Nephron (organoid): Measurements from ENCODE around the gene PFDN1.

Experiments used
- H3K27ac Mint-ChIP-seq, 3 experiments: 2 replicates each; pipeline ENCODE4 v1.8.0; 2020; ENCODE audit warnings: mixed read lengths in 3 of 3, mild to moderate bottlenecking in 2 of 3, moderate library complexity in 1 of 3
- H3K27me3 Mint-ChIP-seq: 2 replicates; pipeline ENCODE4 v1.8.0; 2021; ENCODE audit warnings: low read depth, mild to moderate bottlenecking, moderate library complexity, mixed read lengths
- H3K36me3 Mint-ChIP-seq: 2 replicates; pipeline ENCODE4 v1.8.0; 2020; ENCODE audit warnings: low read depth, mixed read lengths
- H3K4me1 Mint-ChIP-seq: 2 replicates; pipeline ENCODE4 v1.8.0; 2020; ENCODE audit warnings: mixed read lengths
- H3K4me3 Mint-ChIP-seq, 3 experiments: 2 replicates each; pipeline ENCODE4 v1.8.0; 2020; ENCODE audit warnings: mild to moderate bottlenecking in 3 of 3, mixed read lengths in 3 of 3, moderate library complexity in 2 of 3
- H3K9me3 Mint-ChIP-seq: 2 replicates; pipeline ENCODE4 v1.8.0; 2020; ENCODE audit warnings: mixed read lengths
- TF ChIP-seq, protein P1 (sequence below), 3 experiments: fragments of 200-600 bp; sonication (generic); IDR thresholded peaks; one replicate each; pipeline ENCODE4 v1.5.0; 2021; ENCODE audit warnings: antibody characterized with exemption in 3 of 3; ENCODE audit not compliant: unreplicated experiment in 3 of 3

Gene PFDN1

GRCh38 chr5:140260089-140260656 is 42.7 kb downstream of the PFDN1 start:
- TF ChIP-seq, protein P1, sequence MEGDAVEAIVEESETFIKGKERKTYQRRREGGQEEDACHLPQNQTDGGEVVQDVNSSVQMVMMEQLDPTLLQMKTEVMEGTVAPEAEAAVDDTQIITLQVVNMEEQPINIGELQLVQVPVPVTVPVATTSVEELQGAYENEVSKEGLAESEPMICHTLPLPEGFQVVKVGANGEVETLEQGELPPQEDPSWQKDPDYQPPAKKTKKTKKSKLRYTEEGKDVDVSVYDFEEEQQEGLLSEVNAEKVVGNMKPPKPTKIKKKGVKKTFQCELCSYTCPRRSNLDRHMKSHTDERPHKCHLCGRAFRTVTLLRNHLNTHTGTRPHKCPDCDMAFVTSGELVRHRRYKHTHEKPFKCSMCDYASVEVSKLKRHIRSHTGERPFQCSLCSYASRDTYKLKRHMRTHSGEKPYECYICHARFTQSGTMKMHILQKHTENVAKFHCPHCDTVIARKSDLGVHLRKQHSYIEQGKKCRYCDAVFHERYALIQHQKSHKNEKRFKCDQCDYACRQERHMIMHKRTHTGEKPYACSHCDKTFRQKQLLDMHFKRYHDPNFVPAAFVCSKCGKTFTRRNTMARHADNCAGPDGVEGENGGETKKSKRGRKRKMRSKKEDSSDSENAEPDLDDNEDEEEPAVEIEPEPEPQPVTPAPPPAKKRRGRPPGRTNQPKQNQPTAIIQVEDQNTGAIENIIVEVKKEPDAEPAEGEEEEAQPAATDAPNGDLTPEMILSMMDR (IDR thresholded peaks at IDR 0.05; ENCODE audit: unreplicated experiment in 3 of 3): no peak
- no peak overlapping the region for H3K4me3 Mint-ChIP-seq
- no peak overlapping the region for H3K27ac Mint-ChIP-seq
- peaks cover 3% of the 10 kb centered on the region for H3K9me3 Mint-ChIP-seq
- H3K36me3 Mint-ChIP-seq: peaks cover 45% of the 10 kb centered on the region
- H3K4me1 Mint-ChIP-seq: peaks cover 7% of the 10 kb centered on the region
- H3K27me3 Mint-ChIP-seq: no peaks in the 10 kb centered on the region

DNA sequence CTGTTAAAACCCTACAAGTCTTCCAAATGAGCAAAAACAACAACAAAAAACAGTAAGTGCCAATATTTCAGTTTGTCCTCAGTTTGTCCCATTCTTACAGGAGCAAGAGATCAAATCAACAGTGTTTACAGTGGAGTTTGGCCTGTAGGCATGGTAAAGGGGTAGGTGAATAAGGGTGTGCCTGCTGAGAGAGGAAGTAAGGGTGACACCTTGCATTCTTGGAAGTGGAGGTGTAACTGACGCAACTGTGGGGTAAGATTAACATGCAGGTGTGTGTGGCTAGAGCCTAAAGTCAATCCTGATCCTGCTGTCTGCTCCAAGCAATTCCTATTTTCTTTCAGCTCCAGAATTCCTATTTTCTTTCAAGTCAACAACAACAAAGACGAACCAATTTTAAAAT is 43.4 kb downstream of the PFDN1 start:
- H3K4me3 Mint-ChIP-seq: no peak overlapping the region
- H3K27ac Mint-ChIP-seq: no peak overlapping the region
- TF ChIP-seq, protein P1 (IDR thresholded peaks at IDR 0.05; ENCODE audit: unreplicated experiment in 3 of 3): no peak
- no peaks in the 10 kb centered on the region for H3K27me3 Mint-ChIP-seq
- peaks cover 3% of the 10 kb centered on the region for H3K9me3 Mint-ChIP-seq
- H3K36me3 Mint-ChIP-seq: peaks cover 45% of the 10 kb centered on the region
- H3K4me1 Mint-ChIP-seq: peaks cover 7% of the 10 kb centered on the region

- TF ChIP-seq, protein P1 (IDR thresholded peaks at IDR 0.05; ENCODE audit: unreplicated experiment in 3 of 3): no peak
- no peak overlapping the region for H3K27ac Mint-ChIP-seq
- no peak overlapping the region for H3K4me3 Mint-ChIP-seq
- peaks cover 3% of the 10 kb centered on the region for H3K9me3 Mint-ChIP-seq
- H3K4me1 Mint-ChIP-seq: peaks cover 7% of the 10 kb centered on the region
- H3K36me3 Mint-ChIP-seq: peaks cover 42% of the 10 kb centered on the region
- no peaks in the 10 kb centered on the region for H3K27me3 Mint-ChIP-seq
These were observed 44.0 kb downstream of the PFDN1 start for GRCh38 chr5:140258873-140259272.

DNA sequence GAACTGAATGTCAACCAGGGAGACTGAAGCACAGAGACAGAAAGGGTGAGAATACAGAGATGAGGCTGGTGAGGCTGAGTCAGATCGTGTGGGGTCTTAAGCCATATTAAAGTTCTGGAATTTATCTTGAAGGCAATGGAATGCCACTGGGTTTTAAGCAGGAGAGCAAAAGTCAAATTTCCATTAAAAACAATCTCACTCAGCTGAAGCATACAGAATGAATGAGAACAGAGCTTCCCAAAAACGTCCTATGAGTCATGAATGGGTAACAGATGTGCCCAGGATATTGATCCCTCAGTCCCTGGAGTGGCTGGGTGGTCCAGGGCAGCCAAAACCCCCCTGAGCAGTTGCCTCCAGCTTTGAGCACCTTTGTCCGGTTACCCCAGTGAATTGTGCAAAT is 44.9 kb downstream of the PFDN1 start:
- no peaks in the 10 kb centered on the region for H3K27me3 Mint-ChIP-seq

DNA sequence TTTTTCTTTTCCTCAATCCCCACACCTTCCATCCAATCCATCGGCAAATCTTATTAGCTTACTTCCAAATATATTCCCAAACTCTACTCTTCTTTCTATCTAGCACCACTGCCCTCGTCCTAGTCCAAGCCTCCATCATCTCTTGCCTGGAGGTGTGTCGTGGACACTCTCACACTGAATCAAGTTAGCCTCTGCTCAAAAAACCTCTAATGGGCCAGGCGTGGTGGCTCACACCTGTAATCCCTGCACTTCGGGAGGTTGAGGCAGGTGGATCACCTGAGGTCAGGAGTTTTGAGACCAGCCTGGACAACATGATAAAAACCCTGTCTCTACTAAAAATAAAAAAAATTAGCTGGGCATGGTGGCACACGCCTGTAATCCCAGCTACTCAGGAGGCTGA is 46.2 kb downstream of the PFDN1 start:
- H3K36me3 Mint-ChIP-seq: peaks cover 37% of the 10 kb centered on the region
- H3K27ac Mint-ChIP-seq: no peak overlapping the region
- H3K4me3 Mint-ChIP-seq: no peak overlapping the region
- H3K4me1 Mint-ChIP-seq: peaks cover 6% of the 10 kb centered on the region
- TF ChIP-seq, protein P1 (IDR thresholded peaks at IDR 0.05; ENCODE audit: unreplicated experiment in 3 of 3): no peak
- peaks cover 3% of the 10 kb centered on the region for H3K9me3 Mint-ChIP-seq
- H3K27me3 Mint-ChIP-seq: no peaks in the 10 kb centered on the region

More for the DNA sequence above, 44.9 kb downstream of the PFDN1 start:
- peaks cover 7% of the 10 kb centered on the region for H3K4me1 Mint-ChIP-seq
- peaks cover 42% of the 10 kb centered on the region for H3K36me3 Mint-ChIP-seq
- TF ChIP-seq, protein P1 (IDR thresholded peaks at IDR 0.05; ENCODE audit: unreplicated experiment in 3 of 3): no peak
- no peak overlapping the region for H3K27ac Mint-ChIP-seq
- peaks cover 3% of the 10 kb centered on the region for H3K9me3 Mint-ChIP-seq
- no peak overlapping the region for H3K4me3 Mint-ChIP-seq

DNA sequence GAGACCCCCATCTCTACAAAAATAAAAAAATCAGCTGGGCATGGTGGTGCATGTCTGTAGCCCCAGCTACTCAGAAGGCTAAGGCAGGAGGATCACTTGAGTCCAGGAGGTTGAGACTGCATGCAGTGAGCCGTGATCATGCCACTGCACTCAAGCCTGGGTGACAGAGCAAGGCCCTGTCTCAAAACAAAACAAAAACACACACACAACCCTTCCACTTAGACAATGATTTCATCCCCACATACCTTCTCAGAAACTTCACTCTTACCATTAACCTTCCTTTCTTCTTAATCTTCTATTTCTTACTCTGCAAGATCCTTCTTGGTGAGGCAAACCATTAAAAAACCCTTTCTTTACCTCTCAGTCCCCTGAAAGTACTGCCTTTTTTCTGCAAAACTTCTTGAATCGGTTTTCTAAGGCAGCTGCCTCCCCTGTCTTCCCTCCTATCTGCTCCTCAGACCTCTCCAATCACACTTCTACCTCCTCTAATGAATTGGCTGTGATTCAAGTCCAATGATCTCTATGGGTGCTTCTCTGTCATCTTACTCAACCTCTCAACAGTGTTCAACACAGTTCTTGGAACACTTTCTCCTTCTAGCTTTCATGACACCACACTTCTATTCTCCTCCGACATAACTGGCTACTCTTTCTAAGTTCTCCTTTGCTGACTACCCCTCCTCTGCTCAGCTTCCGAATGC is 47.3 kb downstream of the PFDN1 start:
- Mint-ChIP-seq H3K27ac (no peak overlapping the region), H3K27me3 (no peaks in the 10 kb centered on the region), H3K9me3 (peaks cover 3% of the 10 kb centered on the region), H3K4me3 (no peak overlapping the region), H3K36me3 (peaks cover 33% of the 10 kb centered on the region), H3K4me1 (no peaks in the 10 kb centered on the region)
- TF ChIP-seq, protein P1 (IDR thresholded peaks at IDR 0.05; ENCODE audit: unreplicated experiment in 3 of 3): no peak
